PFSK-1 (cell line): ENCODE results near the gene TNRC6C.

Experiments
- FOXP2 ChIP-seq: optimal IDR thresholded peaks from 2 replicates; pipeline ENCODE3; 2011; ENCODE audit warnings: borderline replicate concordance, control low read depth, inconsistent platforms; ENCODE audit not compliant: insufficient read depth; ENCODE audit errors: extremely low read length, extremely low read depth
- POLR2AphosphoS5 ChIP-seq: IDR thresholded peaks from 2 replicates; pipeline ENCODE4 v1.6.1; 2012; ENCODE audit warnings: low read depth, mild to moderate bottlenecking, control low read depth, low read length, moderate library complexity
- SIN3A ChIP-seq: IDR thresholded peaks from 2 replicates; pipeline ENCODE4 v1.6.1; 2012; ENCODE audit warnings: mild to moderate bottlenecking, low read length, moderate library complexity, borderline replicate concordance; ENCODE audit not compliant: insufficient read depth
- TAF1 ChIP-seq: IDR thresholded peaks from 2 replicates; pipeline ENCODE4 v1.6.1; 2012; ENCODE audit warnings: low read length, control low read depth, borderline replicate concordance; ENCODE audit not compliant: insufficient read depth
- TF ChIP-seq, protein P1 (sequence below), 2 experiments: IDR thresholded peaks; 2 replicates each; pipeline versions ENCODE4 v1.6.1 to v1.8.0; 2011 to 2012; ENCODE audit warnings: low read depth in 2 of 2, low read length in 2 of 2, control low read depth in 1 of 2, inconsistent platforms in 1 of 2, mild to moderate bottlenecking in 1 of 2, moderate library complexity in 1 of 2; ENCODE audit not compliant: insufficient read depth in 1 of 2

GRCh38 chr17:78122216-78122930 is 163.9 kb downstream of the TNRC6C start:
- no peak for TF ChIP-seq TAF1
- no peak for TF ChIP-seq SIN3A
- TF ChIP-seq, protein P1, sequence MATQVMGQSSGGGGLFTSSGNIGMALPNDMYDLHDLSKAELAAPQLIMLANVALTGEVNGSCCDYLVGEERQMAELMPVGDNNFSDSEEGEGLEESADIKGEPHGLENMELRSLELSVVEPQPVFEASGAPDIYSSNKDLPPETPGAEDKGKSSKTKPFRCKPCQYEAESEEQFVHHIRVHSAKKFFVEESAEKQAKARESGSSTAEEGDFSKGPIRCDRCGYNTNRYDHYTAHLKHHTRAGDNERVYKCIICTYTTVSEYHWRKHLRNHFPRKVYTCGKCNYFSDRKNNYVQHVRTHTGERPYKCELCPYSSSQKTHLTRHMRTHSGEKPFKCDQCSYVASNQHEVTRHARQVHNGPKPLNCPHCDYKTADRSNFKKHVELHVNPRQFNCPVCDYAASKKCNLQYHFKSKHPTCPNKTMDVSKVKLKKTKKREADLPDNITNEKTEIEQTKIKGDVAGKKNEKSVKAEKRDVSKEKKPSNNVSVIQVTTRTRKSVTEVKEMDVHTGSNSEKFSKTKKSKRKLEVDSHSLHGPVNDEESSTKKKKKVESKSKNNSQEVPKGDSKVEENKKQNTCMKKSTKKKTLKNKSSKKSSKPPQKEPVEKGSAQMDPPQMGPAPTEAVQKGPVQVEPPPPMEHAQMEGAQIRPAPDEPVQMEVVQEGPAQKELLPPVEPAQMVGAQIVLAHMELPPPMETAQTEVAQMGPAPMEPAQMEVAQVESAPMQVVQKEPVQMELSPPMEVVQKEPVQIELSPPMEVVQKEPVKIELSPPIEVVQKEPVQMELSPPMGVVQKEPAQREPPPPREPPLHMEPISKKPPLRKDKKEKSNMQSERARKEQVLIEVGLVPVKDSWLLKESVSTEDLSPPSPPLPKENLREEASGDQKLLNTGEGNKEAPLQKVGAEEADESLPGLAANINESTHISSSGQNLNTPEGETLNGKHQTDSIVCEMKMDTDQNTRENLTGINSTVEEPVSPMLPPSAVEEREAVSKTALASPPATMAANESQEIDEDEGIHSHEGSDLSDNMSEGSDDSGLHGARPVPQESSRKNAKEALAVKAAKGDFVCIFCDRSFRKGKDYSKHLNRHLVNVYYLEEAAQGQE (IDR thresholded peaks at IDR 0.05; ENCODE audit: insufficient read depth in 1 of 2, low read depth in 2 of 2, low read length in 2 of 2) = no peak
- TF ChIP-seq POLR2AphosphoS5 = no peak
- TF ChIP-seq FOXP2 = no peak
